ENCODE data around the gene TMEM218.
"Not testable (repeated sequence)": the region's sequence is repeated elsewhere in the genome, so short reads cannot be mapped to it uniquely, and the experiment has no call there.

Gene TMEM218

DNA sequence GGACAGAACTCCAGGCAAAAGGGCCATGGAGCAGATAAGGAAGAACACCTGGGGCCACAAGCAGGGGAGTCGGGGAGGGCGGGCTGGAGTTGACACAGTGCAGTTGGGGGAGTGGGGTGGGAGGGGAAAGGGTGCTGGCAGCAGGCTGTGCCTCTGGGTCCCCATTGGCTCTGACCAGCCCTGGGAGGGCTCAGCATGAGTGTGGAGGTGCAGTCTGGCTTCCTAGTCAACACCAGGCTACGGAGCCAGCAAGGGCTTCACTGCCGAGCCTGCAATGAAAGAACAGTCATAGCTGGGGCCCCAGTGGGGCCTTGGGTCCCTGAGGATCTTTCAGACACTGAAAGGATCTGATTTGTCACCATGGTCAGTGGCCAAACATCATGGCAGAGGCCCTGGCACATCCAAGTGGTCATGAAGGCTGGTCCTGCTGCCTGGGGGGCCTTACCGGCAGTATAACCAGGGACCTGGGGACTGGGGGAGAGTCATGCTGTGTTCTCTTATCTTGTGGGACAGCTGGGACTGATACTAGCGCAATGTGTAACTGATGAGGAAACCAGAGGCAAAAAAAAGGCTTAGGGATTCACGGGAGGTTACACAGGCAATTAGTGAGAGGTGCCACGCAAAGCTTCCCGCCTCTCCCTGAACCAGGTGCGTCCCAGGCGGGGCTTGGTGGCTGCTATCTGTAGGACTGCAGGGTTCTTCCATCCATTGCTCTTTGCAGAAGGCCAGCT lies 36.8 kb downstream of the TMEM218 start:
- no peak for DNase-seq

DNA sequence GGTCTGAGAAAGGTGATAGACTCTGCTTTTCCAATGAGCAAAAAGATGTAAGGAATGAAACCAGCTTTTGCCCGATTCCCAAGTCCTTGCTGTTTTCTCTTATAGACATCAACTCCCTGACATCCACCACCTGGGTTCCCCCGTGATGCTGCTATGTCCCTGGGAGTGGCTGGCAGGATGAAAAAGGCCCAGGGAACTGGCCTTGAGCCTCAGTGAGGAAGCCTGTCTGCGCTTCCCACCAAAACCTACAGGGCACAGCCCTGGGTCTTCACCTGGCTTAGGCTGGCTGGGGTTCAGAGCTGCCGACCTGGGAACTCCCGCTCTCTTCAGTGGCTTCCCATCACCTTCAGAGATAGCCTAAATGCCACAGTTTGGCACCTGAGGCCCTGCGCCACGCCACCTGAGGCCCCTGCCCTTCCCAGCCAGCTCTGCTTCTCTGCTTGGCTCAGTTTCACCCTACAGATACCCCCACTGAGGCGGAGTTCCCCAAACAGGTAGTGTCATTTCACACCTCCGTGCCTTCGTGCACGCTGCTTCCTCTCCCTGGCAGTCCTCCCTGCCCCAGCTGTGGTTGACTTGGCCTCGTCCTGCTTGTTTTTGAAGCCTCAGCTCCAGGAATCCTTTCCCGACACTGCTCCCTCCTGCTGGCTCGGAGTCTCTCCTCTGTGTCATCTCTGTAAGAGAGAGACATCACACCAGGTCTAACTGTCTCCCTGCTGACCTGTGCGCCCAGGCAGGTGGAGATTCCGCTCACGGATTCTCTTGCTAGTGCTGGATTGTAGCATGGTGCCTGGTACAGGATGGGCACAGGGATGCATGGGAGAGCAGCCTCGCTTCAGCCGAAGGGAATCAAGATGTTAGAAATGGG lies 37.6 kb downstream of the TMEM218 start:
- DNase-seq, result no peak

DNA sequence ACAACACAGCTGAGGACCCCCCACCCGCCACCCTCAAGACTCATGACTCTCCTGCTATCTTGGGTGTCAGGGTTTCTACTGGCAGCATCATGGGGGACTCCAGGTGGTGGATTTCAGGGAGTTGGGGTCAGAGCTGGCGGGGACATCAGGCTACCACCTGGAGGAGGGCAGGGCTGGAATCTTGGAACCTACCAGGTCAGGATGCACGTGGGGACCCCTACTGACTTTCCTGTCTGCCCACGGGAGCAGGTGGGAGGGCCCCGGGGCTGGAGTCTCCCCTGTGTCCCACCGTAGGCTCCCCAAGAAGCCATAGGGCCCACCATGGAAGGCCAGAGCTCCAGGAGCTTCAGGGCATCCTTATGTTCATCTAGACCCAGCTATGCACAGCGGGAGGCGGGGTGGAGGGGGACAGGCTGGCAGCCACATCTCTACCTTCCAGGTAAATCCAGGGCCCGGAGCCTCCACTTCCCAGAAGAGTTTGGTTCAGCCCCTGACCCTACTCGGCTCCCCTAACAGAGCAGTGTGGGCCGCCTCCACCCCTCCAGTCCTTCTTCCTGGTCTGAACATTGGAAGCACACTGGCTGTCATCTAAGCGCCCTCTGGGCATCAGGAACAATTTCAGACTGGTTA lies 38.4 kb downstream of the TMEM218 start:
- no peak for DNase-seq

DNA sequence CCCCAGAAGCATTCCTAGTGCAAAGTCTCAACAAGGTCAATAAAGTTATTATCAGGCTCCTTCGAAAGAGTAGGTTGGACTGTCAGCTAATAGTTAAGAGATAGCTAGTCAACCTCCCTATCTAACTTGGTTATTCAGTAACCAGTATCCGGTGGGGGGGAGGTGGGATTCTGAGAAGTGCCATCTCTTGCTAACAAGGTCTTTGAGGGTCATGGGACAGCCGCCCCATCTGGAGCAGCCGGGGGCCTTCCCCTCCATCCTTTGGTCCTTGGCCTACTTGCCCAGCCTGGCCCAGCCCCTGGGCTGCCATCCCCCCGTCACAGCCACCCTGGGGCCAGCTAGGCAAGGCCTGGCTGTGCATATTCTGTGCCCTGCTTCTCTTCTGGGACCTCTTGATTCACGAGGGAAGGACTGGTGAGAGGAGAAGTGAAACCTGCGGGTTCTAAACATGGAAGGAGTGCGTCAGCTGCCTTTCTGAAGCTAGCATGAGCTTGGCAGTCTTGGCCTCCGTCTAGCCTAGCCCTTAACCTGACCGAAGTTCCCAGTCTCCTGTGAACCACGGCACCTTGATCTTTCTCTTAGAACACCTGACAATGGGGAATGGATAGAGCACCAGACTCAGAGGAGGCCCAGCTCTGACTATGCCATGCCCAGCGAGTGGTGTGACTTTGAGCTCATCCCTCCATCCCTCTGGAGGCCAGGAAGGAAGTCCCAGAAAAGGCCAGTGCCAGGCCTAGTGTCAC lies 39.0 kb downstream of the TMEM218 start:
- peak; percentile 97 for DNase-seq

DNA sequence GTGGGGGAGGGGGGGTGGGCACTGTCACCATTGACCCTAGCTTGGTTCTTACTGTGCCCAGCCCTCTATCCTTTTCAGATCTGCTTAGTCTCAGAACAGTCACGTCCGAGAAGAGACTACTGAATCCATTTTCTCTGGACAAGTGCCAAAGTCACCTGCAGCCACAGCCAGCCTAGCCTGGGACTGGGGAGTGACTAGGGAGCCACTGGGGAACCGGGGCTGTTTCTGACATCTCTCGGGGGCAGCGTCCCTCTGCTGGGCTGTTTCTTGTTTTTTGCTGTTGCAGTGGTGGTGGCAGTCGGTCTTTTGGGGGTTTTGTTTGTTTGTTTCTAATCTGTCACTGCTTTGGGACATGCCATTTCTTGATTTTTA lies 39.6 kb downstream of the TMEM218 start:
- DNase-seq, result no peak

DNA sequence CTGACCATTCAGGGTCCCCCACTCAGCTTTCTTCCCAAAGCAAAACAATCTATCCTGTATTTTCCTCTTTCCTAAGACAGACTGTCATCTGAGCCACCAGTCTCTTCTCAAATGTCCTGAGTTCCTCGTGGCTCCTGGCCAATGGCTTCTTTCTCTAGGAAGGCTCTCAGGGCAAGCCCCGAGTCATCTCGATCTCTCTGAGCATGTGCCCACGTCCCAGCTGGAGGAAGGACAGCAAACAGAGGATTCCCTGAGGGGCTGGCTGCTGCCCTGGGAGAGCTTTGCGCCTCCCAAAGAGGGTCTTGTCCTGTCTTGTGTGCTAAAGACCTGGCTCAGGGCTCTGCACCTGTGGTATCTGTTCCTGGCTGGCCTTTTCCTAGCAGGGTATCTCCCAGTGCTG lies 40.0 kb downstream of the TMEM218 start:
- DNase-seq, result peak; percentile 15

DNA sequence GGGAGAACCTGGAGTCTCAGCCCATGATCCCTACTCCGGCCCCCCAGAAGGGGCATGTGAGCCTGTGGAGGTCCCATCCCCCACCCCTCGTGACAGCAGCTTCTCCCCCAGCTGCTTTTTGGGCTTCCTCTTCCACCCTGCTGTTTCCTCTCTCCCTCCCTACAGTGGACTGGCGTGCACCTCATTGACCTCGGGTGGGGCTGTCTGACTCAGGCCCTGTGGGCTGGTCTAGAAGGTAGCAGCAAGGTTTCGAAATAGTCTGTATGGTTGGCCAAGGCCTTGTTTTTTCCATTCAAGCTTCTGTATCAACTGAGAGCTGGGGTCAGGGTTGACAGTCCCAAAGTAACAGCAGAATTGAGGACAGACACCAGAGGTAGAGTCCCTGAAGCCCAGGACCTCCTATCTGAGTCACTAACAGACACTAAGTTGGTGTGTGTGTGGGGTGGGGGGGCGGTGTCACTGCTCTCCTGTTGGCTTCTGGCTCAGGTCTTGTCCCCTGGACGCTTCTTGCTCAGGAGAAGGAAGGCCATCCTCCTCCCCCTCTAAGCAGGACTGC lies 40.6 kb downstream of the TMEM218 start:
- peak; percentile 99 for DNase-seq

DNA sequence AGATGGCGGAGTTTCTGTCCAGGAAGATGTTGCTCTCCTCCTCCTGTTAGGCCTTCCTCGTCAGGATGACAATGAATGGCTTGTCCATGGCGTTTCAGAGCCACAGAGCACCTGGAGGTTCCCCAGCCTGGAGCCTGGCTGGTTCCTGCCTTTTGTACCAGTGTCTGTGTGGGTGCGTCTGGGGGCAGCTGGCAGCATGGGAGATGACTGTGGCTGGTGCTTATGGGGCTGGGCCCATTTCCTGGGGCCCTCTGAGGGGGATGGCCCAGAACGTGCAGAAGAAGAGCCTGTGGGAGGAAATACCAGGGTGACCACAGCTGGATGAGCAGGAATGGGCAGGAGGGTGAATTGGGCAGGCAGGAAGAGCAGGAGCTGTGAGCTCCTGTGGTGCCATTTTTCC lies 41.6 kb downstream of the TMEM218 start:
- DNase-seq, result peak; percentile 41

DNA sequence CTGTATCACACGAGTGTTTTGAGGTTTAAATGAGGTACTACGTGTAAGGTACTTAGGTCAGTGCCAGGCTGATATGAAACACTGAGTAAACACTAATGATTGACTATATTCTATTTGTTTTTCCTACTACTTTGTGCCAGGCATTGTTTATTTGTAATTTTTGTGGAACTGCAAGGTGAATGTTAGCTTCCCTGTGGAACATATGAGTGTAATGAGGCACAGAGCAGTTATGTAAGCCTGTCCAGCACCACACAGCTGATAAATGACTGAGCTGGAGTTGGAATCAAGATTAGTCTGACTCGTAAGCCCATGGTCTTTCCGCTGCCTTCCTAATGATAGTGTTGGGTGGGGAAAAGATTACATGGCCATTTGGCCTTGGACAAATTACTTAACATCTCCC lies 42.4 kb downstream of the TMEM218 start:
- no peak for DNase-seq

DNA sequence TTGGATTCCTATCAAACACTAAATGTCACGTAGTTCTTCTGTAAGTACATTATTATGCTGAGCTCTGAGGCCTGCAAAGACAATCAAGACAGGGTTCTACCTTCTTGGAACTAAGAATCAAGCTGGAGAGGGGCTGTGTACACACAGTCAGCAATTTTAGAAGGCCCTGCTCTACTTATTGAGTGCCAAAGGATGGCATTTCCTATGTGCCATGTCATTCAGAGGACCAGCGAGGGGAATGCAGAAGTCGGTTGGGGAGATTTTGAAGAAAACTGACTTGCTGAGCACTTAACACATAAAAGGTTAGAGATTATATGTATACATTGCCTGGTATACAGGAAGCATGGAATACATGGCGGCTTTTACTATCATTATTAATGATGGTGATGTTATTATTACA lies 43.1 kb downstream of the TMEM218 start:
- no peak for DNase-seq

DNA sequence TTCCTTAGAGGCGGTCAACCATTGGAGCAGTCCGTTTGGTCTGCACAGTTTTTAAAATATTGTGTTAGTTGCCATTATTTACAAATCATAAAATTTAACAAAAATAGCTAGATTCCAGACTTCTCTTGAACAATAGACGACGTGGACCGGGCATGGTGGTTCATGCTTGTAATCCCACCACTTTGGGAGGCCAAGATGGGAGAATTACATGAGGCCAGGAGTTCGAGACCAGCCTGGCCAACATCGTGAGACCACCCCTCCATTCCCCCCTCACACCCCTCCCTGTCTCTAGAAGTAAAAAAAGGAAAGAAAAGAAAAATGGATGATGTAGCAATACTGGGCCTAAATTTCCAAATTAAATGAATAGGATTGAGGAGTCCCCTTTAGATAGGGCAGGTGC lies 47.4 kb downstream of the TMEM218 start:
- no peak for DNase-seq

DNA sequence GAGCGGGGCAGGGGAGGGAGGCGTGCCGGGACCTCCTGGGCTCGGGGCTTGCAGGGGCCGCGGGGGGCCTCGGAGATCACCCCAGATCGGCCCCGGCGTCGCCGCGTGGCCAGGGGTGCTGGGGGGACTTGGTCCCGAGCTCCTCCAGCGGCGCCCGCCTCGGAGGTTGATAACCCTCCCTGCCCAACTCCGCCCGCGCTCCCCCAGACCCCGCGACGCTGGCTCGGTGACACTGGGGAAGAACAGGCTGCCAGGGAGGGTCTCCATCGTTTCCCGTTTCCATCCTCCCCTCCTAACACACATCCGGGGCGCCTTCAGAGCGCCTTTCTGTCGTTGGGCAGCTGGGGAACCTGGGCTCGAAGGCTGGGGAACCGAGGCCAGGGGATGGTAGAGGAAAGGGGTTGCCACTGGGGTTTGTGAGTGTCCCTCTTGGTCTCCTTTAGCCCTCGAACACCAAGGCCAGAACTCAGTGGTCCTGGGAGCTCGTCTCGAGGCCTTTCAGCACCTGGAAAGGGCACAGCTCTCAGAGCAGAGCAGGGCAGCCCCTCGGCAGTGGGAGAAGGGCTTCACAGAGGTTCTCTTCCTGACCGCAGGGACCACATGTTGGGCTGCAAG lies 47.9 kb downstream of the TMEM218 start:
- DNase-seq, result no peak

DNA sequence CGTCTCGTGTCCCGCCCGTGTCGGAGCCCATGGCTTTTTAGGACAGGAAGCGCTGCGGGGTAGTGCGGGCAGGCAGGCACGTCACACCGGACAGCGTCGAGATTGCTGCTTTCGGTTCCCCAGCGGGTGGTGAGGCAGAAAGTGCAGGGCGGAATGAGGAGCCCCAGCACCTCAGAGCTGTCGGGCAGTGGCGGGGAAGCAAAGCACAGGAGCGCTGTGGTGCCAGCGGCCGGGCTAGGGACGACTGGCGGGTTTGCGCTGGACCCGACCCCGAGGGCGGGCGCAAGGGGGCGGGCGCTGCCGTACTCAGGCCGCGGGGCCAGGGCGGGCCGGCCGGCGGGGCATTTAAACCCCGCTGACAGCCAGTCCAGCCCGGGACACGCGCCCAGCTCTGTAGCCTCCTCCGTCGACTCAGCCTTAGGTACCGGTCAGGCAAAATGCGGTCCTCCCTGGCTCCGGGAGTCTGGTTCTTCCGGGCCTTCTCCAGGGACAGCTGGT lies 48.4 kb downstream of the TMEM218 start, which contains the start of gene SLC37A2:
TSS of gene SLC37A2 (plus strand) at position 375 of the 498 bp plus-strand sequence. CDS start at position 438, 63 bp downstream.
- peak; percentile 85 for DNase-seq

DNA sequence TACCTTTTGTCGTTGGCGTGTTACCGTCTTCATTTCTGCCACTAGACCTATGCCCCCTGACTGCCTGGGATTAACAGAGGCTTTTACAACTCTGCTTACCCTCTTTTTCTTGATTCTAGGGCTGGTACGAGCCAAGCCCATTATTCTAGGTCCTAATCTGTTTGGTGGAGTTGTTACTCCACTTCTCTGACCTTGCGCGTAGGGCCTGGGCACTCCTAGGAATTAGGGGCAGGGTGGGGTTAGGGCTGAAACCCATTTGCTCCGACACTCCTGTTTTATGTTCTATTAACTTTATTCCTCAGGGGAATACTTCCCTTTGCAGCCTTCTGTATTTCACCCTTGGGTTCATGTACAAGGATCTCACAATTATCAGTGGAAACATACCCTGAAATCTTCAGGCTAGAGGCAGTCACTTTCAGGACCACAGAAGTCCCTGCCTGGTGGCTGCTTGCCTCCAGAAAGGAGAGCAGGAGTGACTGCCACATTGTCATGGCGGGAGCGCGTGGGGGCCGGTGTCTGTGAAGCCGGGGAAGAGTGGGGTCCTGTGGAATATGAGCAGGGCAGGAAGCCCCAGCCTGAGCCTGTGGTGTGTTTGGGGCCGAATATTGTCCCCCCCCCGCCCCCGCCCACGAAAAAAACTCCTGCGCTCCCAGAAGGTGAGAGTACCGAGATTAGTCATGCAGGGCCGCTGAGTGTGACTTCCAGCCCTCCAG lies 49.1 kb downstream of the TMEM218 start:
- no peak for DNase-seq

DNA sequence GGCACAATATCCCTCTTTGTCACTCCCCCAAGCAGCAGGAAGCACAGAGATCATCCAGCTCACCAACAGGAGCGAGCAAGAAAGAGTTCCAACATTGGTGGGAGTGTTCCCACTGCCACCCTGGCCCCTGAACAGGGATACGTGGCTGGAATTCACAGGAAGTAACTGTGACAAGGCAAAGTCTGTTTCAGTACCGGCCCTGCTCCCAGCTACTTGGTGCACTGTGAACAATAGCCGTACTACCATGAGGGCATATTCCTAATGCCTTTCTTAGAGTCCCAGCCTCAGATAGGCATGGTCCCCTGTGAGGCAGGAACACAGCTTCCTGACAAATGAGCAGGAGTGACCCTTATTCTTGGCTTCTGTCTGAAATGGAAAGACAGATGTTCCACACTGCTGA lies 50.1 kb downstream of the TMEM218 start:
- DNase-seq, result no peak

DNA sequence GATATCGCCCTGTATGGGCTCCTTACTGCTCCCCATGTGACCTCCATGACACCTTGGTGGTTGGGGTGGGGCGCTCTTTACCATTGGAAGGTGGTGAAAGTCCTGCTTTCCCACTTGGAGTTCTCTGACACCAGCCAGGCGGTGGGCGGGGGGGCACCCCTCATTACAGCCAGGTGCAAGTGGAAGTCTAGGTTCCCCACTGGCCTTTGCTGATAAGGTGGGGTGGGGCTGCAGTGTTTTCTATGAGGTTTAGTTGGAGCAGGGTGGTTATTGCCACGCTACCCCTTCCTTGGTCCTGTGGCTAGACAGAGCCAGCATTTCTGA lies 53.8 kb downstream of the TMEM218 start:
- DNase-seq, result no peak

DNA sequence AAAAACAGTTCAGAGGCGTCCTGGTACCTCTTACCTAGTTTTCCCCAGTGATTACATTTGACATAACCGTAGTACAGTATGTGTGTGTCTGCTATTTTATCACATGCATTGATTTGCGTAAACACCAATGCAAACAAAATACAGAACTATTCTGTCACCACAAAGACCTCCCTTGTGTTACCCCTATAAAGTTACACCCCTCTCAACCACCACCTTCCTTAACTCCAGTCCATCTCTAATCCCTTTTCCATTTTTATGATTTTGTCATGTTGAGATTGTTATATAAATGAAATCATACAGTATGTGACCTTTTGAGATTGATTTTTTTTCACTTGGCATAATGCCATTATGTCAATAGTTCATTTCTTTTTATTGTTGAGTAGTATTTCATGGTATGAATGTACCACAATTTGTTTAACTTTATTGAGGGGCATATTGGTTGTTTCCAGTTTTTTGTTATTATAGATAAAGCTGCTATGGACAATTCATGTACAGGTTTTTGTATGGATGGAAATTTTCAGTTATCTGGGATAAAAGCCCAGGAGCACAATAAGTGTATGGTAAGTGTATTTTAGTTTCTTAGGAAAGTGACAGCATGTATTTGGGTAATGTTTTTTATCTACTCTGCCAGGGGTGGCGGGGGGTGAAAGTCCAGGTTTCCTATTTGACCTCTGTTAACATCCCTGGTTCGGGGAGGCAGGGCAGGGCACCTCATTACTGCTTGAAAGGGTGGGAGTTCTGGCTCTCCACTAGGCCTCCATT lies 54.3 kb downstream of the TMEM218 start:
- no peak for DNase-seq

DNA sequence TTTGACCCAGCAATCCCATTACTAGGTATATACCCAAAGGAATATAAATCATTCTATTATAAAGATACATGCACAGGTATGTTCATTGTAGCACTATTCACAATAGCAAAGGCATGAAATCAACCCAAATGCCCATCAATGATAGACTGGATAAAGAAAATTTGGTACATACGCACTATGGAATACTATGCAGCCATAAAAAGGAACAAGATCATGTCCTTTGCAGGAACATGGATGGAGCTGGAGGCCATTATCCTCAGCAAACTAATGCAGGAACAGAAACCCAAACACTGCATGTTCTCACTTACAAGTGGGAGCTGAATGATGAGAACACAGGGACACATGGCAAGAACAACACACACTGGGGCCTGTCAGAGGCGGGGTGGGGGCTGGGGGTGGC lies 55.3 kb downstream of the TMEM218 start:
- not testable (repeated sequence) for DNase-seq

DNA sequence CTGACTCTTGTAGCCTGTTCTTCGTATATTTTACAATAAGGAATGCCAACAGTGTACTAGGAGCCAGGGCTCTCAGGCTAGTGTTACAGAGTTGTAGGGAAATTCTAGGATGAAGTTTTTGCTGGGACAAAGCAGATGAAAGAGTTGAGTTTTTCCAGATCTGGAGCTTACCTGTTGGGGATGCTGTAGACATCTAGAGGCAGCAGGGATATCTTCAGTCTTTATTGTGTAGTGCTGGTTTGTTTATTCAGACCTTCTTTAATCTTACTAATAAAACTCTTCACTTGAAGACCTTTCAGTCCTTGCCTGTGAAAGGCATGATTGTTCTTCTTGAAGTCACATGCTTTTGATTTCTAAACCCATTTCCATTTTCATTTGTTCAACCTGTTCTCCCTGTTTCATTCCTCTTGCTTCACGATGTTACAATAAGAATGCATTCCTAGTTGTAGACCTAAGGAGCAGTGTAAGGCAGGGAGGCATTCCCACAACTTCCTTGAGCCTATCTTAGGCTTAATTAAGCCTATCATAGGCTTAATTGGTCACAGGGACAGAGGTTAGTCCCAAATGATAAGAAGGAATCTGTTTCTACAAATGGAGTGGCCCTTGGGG lies 56.2 kb downstream of the TMEM218 start:
- DNase-seq, result no peak

DNA sequence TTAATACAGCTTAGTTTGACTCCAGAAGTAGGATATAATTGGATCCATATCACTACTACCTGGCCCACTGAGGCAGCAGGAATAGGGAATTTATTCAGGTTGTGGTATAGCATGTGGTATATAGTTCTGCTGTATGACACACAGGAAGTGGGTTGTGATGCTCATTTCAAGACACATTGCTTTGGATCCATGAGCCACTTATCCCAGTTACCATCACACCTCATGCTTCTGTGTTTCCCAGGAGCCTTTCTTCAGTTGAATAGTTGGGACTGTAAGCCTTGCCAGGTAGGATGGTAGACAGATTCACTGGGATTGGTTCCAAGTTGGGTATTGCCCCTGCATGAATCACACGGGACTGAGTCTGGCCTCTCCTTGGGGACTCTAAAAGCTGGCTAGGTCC lies 58.3 kb downstream of the TMEM218 start:
- no peak for DNase-seq
